Measurements from ENCODE around the gene OR2A42. TPM values are rescaled to one million over a fixed set of nuclear protein-coding genes. Genes with fewer than 3 reads are reported as not detected.
A peak's percentile ranks its signal among the peaks of the same experiment; 100 is the strongest.
"Not testable (repeated sequence)": the region's sequence is repeated elsewhere in the genome, so short reads cannot be mapped to it uniquely, and the experiment has no call there.

OR2A42 gene
- not detected in 2 replicates for total RNA-seq

DNA sequence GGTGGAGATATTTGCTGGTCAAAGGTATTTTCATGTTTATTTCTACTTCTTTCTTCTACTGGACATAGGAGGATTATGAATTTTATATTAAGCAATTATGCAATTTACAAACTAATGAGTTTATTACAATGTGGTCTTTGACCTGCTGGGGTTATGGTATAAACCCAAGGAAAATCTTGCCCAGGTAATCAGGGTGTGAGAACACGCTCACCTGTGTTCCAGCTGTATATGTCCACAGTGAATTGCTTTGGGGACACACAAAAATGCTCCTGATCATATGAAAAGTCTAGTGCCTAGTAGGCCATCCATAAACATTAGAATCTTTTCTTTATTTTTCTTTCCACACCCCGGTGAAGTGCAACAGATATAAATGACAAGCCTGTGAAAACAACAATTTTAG lies at the start of gene OR2A42:
TSS of gene OR2A42 (minus strand) at position 241 of the 400 bp plus-strand sequence. CDS start 6,762 bp downstream, outside the sequence.
- DNase-seq: not testable (repeated sequence)

GRCh38 chr7:144287171-144287784 lies 47.9 kb upstream of the OR2A42 start:
- not testable (repeated sequence) for DNase-seq

- DNase-seq: not testable (repeated sequence)
These were observed 44.3 kb upstream of the OR2A42 start for GRCh38 chr7:144283716-144284115.

DNA sequence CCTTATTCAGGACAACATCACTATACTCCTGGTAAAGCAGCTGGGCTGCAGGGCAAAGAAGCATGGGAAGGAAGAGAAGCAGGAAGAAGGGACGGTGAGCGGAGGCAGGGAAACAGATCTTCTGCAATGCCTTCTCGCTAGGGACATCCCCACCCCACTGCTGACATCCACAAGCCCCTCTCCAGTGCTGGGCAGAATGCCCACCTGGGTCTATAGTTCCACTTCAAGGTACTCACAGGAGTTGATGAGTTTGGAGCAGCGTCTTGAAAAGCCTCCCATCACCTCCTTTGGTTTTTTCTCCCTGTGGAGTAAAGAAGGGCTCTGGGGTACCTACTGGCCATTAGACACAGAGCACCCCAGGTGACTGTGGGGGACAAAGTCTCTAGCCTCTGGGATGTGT lies 43.1 kb upstream of the OR2A42 start:
- DNase-seq: not testable (repeated sequence)

DNA sequence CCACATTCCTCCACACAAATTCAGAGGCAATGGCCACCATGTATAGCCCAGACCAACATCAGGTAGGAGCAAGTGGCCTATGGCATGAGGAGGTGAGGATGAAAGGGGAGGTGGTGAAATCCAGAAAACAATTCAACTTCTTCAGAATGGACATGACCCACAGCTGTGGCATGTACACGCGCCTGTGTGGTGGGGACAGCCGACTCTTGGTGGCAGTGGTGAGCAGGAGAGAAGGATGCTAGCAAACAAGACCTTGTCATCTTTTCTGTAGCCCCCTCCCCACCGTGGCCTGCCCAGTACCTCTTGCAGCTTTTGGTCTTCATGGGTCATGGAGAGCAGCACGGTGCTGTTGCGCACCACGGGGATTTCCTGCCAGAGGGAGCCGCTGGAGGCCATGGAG lies 42.6 kb upstream of the OR2A42 start:
- not testable (repeated sequence) for DNase-seq

DNA sequence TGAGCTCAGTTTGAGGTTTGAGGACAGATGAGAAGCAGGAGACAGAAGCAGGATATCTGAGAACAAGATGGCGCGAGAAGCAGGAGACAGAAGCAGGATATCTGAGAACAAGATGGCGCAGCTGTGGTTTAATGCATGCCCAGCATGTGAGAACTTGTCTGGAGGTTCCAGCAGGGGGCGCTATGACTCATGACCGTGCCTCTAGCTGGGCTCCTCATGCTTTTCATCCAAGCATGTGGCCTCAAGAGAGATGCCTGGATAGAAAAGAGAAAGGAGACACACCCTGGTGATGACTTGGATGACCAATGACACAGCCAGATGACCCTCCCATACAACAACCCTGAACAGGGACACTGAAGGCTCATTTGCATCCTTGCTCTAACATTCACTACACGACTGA lies 40.6 kb upstream of the OR2A42 start:
- not testable (repeated sequence) for DNase-seq

GRCh38 chr7:144275281-144275680 lies 35.9 kb upstream of the OR2A42 start:
- DNase-seq: not testable (repeated sequence)

DNA sequence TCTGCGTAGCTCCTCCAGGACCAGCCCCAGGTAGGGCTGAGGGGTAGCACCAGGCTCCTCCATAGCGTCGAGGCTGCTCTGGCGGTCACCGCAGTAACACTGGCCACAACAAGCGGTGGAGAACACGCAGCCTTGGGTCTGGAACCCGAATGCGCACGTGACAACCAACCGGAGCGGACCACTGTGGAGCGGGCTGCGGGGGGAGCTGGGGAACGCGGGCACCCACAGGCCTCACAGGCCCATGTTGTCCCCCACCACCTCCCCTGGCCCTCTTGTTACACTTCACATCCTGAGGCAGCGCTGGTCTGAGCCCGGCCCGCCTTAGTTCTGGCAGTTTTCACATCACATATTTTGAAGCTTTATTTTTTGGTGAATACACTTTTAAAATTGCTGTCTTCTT lies 29.8 kb upstream of the OR2A42 start, which contains the start of gene CTAGE8:
TSS of gene CTAGE8 (minus strand) at position 101 of the 400 bp plus-strand sequence. CDS start at position 63, 38 bp downstream.
- not testable (repeated sequence) for DNase-seq

DNA sequence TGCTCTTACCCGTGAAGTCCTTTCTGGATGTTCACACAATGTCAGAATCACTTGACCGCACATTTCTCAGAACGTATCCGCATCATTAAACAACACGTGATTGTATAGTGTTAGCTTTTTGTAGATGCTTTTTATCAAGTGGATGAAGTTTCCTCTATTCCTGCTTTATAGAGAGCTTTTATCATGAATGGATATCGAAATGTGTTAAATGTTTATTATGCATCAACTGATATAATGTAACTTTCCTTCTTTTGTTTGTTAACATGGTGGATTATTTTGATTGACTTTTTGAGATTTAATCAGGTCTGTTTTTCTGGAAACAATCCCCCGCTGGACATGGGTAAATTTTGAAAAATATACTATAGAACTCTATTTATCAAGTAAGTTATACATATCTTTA lies 25.3 kb upstream of the OR2A42 start, which contains the start of gene OR2A7:
TSS of gene OR2A7 (minus strand) at position 101 of the 400 bp plus-strand sequence. CDS start 5,164 bp downstream, outside the sequence.
- not testable (repeated sequence) for DNase-seq

GRCh38 chr7:144262128-144262527 lies 22.7 kb upstream of the OR2A42 start:
- DNase-seq: not testable (repeated sequence)

GRCh38 chr7:144259067-144259466 lies 19.7 kb upstream of the OR2A42 start:
- not testable (repeated sequence) for DNase-seq

DNA sequence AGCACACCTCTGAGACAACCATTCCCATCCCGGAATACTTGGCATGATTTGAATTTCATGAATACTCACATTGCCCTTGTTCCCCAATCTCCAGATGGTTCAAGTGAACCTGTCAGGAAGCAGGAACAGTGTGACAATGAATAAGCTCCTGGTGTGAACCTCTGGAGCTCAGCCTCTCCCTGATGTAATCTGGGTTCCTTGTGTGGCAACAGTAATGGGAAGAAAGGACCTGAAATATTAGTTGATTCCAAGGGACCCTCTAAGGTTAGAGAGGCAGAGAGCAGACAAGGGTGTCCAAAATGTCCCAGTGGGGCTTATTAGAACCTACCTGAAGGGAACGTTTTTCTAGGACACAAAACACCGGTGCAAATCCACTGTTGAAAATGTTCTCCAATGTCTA lies 16.7 kb upstream of the OR2A42 start:
- DNase-seq: peak; percentile 12

- no peak for DNase-seq
These were observed 16.1 kb upstream of the OR2A42 start for GRCh38 chr7:144255471-144255897.

DNA sequence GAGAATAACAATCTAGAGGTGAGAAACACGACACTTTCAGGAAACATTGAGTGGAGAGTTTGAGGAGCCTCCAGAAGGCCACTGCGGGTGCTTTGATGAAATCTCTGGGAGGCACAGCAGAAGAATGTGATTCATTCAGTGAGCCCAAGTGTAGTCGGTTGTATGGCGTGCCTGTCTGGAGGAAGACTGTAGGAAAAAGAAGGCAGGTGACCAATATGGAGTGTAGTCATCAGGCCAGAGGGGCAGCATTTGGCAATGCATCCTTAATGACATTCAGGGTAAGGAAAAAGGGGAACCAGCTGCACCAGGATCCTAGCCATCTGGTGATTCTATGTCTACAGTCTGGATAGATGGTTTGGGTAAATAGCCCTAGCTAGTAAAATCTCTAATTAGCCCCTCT lies 12.9 kb upstream of the OR2A42 start:
- DNase-seq: not testable (repeated sequence)

- not testable (repeated sequence) for DNase-seq
These were observed 8.4 kb upstream of the OR2A42 start for GRCh38 chr7:144247674-144248330.

DNA sequence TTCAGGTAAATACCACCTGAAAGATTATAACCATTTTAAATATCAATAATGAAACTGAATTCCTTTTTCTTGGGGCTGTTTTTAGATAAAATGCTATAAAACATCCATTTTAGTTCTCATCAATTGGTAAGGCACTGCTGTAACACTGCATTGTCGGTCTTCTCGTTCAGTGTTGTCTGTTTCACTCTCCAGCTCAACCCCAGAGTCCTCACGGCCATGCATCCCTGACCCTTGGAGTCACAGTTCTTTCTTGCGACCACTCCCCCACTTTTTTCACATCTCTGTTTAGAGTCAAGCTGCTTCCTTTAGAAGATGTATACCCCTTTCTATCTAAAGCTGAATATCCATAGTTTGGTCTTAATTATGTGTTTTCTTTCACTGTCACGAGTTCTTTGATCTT lies 7.6 kb upstream of the OR2A42 start:
- not testable (repeated sequence) for DNase-seq

DNA sequence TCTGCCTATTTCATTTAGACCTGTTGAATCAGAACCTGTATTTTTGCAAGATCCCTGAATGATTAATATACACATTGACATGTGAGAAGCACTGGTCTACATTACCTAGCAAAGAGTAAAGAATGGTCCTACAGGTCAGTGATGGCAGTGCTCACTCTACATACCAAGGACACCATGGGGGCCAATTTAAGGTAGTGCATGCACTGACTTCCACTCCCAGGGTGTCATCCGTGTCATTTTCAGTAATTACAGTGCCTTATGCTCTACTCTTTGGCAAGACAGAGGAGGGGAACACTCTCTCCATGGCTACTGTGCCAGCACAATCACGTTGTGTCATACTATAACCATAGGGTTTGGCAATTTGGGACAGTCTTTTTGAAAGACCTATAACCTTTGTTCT lies 6.0 kb upstream of the OR2A42 start:
- not testable (repeated sequence) for DNase-seq

DNA sequence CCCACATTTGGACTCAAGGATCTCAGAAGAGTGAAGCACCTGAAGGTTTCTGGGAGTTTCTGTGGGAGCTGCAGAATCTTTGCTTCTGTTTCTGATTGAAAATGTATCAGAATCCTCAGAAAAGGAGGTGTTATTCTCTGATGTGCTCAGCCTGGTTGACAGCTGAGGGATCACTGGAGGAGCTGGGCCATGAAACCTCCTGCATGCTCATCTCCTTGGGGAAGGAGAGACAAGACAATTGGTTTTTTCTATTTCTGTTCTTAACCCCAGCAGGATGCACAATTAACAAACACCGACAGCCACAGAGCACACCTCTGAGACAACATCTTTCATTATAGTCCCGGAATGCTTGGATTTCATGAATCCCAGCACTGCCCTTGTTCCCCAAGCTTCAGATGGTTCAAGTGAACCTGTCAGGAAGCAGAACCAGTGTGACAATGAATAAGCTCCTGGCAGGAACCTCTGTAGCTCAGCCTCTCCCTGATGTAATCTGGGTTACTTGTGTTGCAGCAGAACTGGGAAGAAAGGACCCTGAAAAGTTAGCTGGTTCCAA lies 799 bp downstream of the OR2A42 start:
- DNase-seq: not testable (repeated sequence)

- not testable (repeated sequence) for DNase-seq
These were observed 6.4 kb downstream of the OR2A42 start for GRCh38 chr7:144233039-144233438.

- not testable (repeated sequence) for DNase-seq
These were observed 8.4 kb downstream of the OR2A42 start for GRCh38 chr7:144231027-144231426.

GRCh38 chr7:144228810-144229209 lies 10.6 kb downstream of the OR2A42 start:
- not testable (repeated sequence) for DNase-seq

- not testable (repeated sequence) for DNase-seq
These were observed 12.5 kb downstream of the OR2A42 start for GRCh38 chr7:144226866-144227265.

DNA sequence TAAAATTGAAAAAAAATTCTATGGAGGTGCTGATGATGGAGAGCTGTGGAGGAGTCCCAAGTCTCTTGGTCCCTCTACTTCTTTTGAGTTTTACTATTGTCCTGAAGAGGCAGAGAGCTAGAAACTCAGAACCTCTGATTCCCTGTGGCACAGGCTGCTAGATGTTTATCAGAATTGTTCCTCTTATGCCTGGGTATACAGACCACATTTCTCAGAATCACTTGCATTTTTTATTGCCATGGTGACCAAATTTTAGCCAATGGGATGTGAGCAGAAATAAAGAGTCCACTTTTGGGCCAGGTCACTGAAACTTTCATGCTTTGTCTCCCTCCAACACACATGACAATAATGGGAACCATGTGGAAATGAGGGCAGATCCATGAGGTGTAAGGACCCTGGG lies 15.7 kb downstream of the OR2A42 start:
- DNase-seq: not testable (repeated sequence)
